Right cardiac atrium (tissue), 5 donors: ENCODE results near the gene KIF21B. TPM values are rescaled to one million over a fixed set of nuclear protein-coding genes. Genes with fewer than 3 reads are reported as not detected.
A peak's percentile ranks its signal among the peaks of the same experiment; 100 is the strongest.

Experiments used
- ATAC-seq, 2 donors: fragments of 200-7000 bp; cut with Tn5 transposase; one replicate each; pipeline versions ENCODE4 v1.8.0 to v1.9.1; 2020; ENCODE audit warnings: moderate library complexity in 2 of 2, mild to moderate bottlenecking in 1 of 2
- DNase-seq, 3 donors: peaks; one replicate each; pipeline ENCODE4 v3.0.0-alpha.2; 2020
- H3K27ac ChIP-seq: one replicate; pipeline ENCODE4 v1.5.1; 2013; ENCODE audit warnings: mild to moderate bottlenecking, low read length, control low read depth, moderate library complexity
- H3K27me3 ChIP-seq: one replicate; pipeline ENCODE4 v1.6.1; 2013; ENCODE audit not compliant: control insufficient read depth, insufficient read depth
- H3K4me1 ChIP-seq: one replicate; pipeline ENCODE4 v1.6.1; 2013; ENCODE audit warnings: low read length; ENCODE audit not compliant: control insufficient read depth, insufficient read depth
- H3K4me3 ChIP-seq: one replicate; pipeline ENCODE4 v1.5.1; 2013; ENCODE audit warnings: low read length, control low read depth
- H3K9me3 ChIP-seq: one replicate; pipeline ENCODE4 v1.6.1; 2013; ENCODE audit warnings: low read length; ENCODE audit not compliant: control insufficient read depth
- WGBS: extraction: QIAGEN DNeasy Blood & Tissue Kit; methylation state at CpG from one replicate; pipeline ENCODE4 v1.1.7; 2013; 5-methylcytosine and 5-hydroxymethylcytosine counted together
- intact Hi-C, 4 donors: fragments of 100-400 bp; cut with DNase I; formaldehyde crosslinking; loops; one replicate each; pipeline versions ENCODE4 v1.11.0 to v1.14.0; 2022 to 2023
- polyA plus RNA-seq: library from polyadenylated mRNA; stranded (reverse); fragments of 200-250 nt; gene quantifications from one replicate; pipeline ENCODE4 v1.2.3, GENCODE V29; 2013
- total RNA-seq, 4 donors: library from RNA; stranded (reverse); fragmentation: NEBNext Ultra II Directional; extraction: Animal tissue kit (Norgen Biotek cat#: 25700); gene quantifications; one replicate each; pipeline ENCODE4 v1.2.1, GENCODE V29; 2021
- donor health status: healthy with polysubstance abuse.
- donor health status: DM: no; HTN: yes; CAD: no.
- donor health status: DM: no; HTN: no; CAD: no.
- donor health status: DM: no; HTN: yes; CAD: no; lungs with severe emphysema.
- donor health status: DM: yes; HTN: yes; CAD: no.

KIF21B gene
- total and polyA plus RNA-seq, 5 donors, result 0.36 to 0.83 (median 0.57) TPM

DNA sequence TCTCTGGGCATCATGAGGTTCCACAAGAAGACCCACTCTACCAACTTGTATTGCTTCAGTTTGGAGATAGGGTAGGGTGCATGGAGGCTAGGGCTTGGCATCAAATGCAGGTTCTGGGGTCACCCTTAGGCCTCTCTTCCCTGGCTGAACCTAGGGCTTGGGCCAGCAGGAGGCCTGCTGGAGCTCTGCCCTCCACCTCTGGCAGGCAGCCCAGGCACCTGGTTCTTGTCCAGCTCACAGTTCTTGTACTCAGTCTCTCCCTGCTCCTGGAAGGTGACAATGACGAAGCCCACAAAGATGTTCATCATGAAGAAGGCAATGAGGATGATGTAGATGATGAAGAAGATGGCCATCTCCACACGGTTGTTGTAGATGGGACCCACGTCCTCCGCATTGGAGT lies 37.5 kb upstream of the KIF21B start:
- no peak overlapping the region for H3K4me3 ChIP-seq
- no peaks in the 10 kb centered on the region for H3K27me3 ChIP-seq
- ATAC-seq (no peak), DNase-seq (no peak)
- peaks cover 3% of the 10 kb centered on the region for H3K4me1 ChIP-seq
- H3K9me3 ChIP-seq, result no peaks in the 10 kb centered on the region
- 81% methylated on average over 4 of the region's 4 CpGs for WGBS
- intact Hi-C loops, result no loop called here
- H3K27ac ChIP-seq, result no peak overlapping the region

DNA sequence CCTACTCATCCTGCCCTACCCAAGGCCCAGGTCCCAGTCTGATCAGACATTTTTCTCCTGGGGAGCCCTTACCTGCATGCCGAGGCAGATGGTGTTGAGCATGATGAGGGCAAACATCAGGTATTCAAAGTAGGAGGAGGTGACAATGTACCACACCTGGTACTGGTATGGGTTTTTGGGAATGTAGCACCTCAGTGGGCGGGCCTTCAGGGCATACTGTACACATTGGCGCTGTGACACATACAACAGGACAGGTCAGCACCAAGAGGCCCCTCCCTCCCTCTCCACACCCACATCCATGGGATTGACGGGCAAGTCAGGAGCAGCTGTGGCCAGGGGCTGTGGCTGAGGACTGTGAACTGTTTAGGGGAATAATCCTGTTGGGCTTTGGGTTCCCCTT lies 37.1 kb upstream of the KIF21B start:
- no peak overlapping the region for H3K27ac ChIP-seq
- ATAC-seq (no peak), DNase-seq (no peak)
- peaks cover 3% of the 10 kb centered on the region for H3K4me1 ChIP-seq
- 95% methylated on average over 4 of the region's 4 CpGs for WGBS
- H3K27me3 ChIP-seq, result no peaks in the 10 kb centered on the region
- no peak overlapping the region for H3K4me3 ChIP-seq
- H3K9me3 ChIP-seq, result no peaks in the 10 kb centered on the region
- intact Hi-C loops, result no loop called here

DNA sequence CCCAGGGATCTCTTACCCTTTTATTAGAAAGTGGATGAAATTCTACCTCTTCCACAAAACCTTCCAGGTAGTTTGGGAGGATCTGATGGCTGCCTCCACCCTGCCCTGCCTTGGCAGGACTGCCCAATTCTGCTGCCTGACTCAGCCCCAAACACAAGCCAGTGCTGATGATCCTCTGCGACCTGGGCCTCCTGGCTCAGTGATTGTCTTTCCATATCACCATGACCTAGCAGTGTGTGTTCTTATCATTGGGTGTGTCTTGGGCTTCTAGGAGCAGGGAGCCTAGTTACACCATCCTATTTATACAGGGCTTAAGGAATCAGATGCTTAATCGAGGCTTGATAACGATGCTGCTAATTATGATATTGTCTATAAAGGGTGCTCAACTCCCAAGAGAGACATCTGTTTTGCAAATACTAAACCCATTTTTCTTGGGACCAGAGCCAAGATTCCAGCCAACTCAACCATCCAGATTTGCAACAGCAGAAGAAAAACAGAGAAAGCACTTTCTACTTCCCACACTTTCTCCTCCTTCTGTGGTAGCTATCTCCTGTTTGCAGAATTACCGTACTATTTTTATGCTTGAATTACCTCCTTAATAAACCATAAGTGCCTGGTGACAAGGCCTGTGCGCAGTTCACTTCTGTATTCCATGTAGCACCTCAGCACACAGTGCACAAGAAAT lies 36.5 kb upstream of the KIF21B start:
- ATAC-seq, result no peak
- WGBS, result 58% methylated on average over 5 of the region's 5 CpGs

DNA sequence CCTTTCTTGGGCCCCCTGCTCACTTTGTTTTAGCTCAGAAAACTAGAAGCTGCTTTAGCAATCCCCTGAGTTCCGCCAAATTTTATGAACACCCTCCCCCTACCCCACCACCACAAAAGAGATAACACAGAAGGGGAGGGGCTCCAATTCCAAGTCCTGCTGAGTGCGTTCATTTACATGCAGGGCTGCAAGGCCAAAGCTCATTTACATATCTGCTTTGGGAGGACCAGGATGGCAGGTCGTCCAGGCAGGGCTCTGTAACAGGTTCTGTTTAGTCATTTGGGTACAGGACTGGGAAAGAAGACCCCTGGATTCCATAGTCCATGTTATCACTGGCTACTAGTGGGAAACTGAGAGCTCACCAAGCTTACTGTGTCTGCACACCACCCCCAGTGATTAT lies 35.9 kb upstream of the KIF21B start:
- Histone ChIP-seq H3K9me3 (no peaks in the 10 kb centered on the region), H3K4me3 (no peak overlapping the region), H3K27ac (no peak overlapping the region), H3K27me3 (no peaks in the 10 kb centered on the region), H3K4me1 (peaks cover 3% of the 10 kb centered on the region)
- 90% methylated on average over 3 of the region's 3 CpGs for WGBS
- intact Hi-C loops, result no loop called here
- DNase-seq, result no peak
- ATAC-seq, result no peak

More for the DNA sequence above, 36.5 kb upstream of the KIF21B start:
- no peak for DNase-seq
- H3K4me1 ChIP-seq, result peaks cover 3% of the 10 kb centered on the region
- intact Hi-C loops, result no loop called here
- no peaks in the 10 kb centered on the region for H3K9me3 ChIP-seq
- H3K27ac ChIP-seq, result no peak overlapping the region
- H3K27me3 ChIP-seq, result no peaks in the 10 kb centered on the region
- no peak overlapping the region for H3K4me3 ChIP-seq

DNA sequence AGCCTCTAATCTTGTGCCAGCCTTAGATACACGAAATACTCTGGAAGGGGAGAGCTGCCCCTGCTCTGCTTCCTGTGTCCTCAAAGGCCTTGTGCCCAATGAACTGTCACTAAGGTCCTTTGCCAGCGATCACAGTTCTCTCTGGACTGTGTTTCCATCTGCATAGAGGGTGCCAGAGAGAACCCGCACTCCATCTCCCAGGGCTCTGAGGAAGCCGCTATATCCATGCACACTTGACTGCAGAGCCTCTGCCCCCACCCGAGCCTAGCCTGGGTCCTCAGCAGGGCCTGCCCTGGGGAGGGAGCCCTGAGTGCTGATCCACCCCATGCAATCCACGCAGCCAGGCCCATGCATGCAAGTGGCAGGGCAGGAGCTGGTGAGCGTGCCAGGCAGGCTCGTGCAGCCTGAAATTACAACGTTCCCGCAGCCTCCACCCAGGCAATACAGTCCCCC lies 30.6 kb upstream of the KIF21B start:
- Histone ChIP-seq H3K9me3 (no peaks in the 10 kb centered on the region), H3K4me3 (no peak overlapping the region), H3K27ac (no peak overlapping the region), H3K4me1 (no peaks in the 10 kb centered on the region), H3K27me3 (no peaks in the 10 kb centered on the region)
- DNase-seq (no peak), ATAC-seq (peak; percentile 6 to 16)
- WGBS, result 54% methylated on average over 10 of the region's 10 CpGs
- intact Hi-C loops, result no loop called here

DNA sequence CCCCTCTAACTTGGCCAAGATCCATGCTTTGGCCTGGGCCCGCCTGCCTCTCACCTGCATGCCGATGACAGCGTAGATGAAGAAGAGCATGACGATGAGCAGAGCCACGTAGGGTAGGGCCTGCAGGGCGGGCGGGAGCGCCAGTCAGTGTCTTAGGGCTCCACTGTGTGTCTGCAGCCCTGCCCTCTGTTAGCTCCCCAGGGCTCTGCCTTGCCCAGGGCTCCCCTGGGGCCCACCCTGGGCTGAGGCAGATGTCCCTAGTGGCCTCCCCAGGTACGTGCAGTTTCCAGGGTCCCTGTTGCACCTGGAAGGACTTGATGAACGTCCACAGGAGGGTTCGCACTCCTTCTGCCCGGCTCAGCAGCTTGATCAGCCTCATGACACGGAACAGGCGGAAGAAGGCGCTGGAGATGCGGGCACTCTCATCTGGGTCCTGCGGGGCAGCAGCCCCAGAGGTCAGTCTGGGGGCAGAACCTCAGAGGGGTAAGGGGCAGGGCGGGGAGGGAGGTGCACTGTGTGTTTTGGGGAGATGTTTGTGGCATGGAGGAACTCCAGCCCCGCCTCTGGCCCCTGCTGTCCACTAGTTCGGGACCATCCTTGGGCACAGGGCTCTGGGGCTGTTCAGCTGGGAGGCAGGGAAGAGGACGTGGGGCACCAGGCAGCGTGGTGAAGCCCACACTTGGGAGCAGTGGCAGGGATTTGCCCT lies 29.8 kb upstream of the KIF21B start:
- no peaks in the 10 kb centered on the region for H3K27me3 ChIP-seq
- no peak for DNase-seq
- H3K27ac ChIP-seq, result no peak overlapping the region
- H3K4me3 ChIP-seq, result no peak overlapping the region
- intact Hi-C loops, result no loop called here
- no peaks in the 10 kb centered on the region for H3K4me1 ChIP-seq
- no peaks in the 10 kb centered on the region for H3K9me3 ChIP-seq
- 88% methylated on average over 22 of the region's 22 CpGs for WGBS
- no peak for ATAC-seq

DNA sequence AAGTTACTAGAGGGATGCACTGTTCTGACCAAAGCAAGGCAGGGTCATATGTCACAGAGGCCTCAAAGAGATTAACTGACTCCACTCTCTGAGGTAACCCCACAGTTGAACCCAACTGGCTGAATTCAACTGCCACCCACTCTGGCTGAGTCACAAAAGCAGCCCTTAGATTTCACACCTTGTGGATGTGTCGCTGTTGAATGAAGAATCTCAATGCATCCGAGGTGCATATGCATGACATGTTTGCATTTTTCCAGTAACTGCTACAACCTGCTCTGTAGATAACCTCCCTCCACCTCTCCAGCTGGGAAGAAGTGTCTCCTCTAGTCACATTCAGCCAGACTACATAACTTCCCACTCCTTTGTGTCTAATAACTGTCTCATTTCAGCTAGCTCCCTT lies 27.9 kb upstream of the KIF21B start:
- ATAC-seq (no peak), DNase-seq (no peak)
- Histone ChIP-seq H3K4me3 (no peak overlapping the region), H3K4me1 (no peaks in the 10 kb centered on the region), H3K9me3 (no peaks in the 10 kb centered on the region), H3K27ac (no peak overlapping the region), H3K27me3 (no peaks in the 10 kb centered on the region)
- 92% methylated on average over 2 of the region's 2 CpGs for WGBS
- intact Hi-C loops, result no loop called here

DNA sequence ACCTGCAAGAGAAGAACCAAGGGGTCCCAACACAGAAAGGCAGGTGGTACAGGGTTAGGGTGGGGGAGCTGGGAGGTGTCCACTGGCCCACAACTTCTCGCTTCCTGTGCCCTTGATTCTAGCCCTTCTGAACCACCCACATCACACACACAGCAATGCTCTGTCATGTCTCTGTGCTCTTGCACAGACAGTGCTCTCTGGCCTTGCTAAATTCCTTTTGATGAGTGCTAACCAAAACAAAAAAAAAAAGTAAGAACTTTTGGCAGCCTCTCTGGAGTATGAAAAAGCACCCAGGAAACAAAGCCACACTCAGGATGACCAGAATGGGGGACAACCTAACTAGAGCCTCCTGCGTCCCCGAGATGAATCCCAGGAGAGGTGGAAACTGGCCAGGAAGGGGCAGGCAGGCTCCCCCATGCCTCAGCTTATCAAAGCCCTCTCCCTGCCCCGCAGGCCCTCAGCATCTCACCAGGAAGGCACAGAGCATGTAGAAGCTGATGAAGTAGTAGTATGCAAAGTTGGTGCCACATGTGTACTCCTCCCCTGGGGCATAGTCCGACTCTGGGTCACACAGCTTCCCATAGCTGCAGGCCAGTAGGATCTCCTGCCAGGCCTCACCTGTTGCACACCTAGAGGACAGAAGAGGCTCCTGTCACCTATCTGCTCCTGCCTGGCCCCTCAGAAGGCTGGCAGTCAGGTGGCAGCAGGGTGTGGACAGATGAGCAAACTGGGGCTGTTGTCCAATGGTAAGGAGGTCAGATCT lies 27.2 kb upstream of the KIF21B start:
- DNase-seq, result no peak

DNA sequence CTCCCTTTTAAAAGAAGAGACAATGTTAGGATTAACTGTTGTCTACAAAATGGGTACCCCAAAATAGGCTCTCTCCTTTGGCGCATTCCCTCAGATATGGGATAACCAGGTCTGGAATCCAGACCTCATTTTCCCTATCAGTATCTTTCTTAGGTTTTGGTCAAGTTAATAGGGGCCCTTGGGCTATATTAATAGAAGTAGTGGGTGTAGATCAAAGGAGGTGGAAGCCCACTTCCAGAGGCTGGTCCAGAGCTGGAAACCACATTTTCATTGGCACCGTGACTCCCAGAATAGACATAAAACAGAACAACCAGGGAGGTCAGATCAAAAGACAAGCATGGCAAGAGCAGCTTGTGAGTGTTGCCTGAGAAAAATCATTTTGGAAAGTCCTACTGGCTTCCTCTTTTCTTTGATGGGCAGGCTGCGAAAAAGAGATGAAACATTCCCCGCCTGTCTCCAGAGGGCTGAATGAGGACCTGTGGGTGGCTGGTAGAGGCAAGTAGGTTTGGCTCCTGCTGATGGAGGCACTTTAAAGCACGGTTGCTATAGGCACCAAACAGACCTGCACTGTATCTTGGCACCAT lies 25.8 kb upstream of the KIF21B start:
- no peak for DNase-seq
- Histone ChIP-seq H3K4me3 (no peak overlapping the region), H3K27me3 (no peaks in the 10 kb centered on the region), H3K27ac (no peak overlapping the region), H3K9me3 (no peaks in the 10 kb centered on the region), H3K4me1 (no peaks in the 10 kb centered on the region)
- 86% methylated on average over 5 of the region's 5 CpGs for WGBS
- no peak for ATAC-seq
- intact Hi-C loops, result no loop called here

More for the DNA sequence above, 27.2 kb upstream of the KIF21B start:
- H3K4me1 ChIP-seq, result no peaks in the 10 kb centered on the region
- no peaks in the 10 kb centered on the region for H3K9me3 ChIP-seq
- no peak overlapping the region for H3K4me3 ChIP-seq
- 77% methylated on average over 5 of the region's 5 CpGs for WGBS
- H3K27me3 ChIP-seq, result no peaks in the 10 kb centered on the region
- intact Hi-C loops, result no loop called here
- no peak overlapping the region for H3K27ac ChIP-seq
- no peak for ATAC-seq

DNA sequence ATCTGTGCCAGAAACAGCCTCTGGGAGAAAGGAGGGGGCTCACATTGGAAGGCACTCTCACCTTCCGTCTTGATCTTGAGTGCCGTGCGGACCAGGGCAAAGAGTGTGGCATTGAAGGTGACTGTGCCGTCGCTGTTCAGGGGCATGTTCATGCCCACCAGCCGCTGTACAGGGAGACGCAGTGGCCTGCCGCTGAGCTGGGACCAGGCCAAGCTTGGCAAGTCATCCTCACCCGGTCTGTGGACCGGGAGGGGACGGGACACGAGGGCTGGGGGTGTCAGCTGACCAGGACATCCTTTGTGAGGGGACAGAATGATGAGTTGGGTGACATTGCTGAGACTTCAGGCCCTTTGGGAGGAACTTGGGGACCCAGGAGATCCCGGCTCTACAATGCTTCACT lies 25.0 kb upstream of the KIF21B start:
- H3K27ac ChIP-seq, result no peak overlapping the region
- DNase-seq, result no peak
- no peak for ATAC-seq
- no peaks in the 10 kb centered on the region for H3K27me3 ChIP-seq
- no peak overlapping the region for H3K4me3 ChIP-seq
- intact Hi-C loops, result no loop called here
- no peaks in the 10 kb centered on the region for H3K9me3 ChIP-seq
- 76% methylated on average over 13 of the region's 13 CpGs for WGBS
- no peaks in the 10 kb centered on the region for H3K4me1 ChIP-seq

DNA sequence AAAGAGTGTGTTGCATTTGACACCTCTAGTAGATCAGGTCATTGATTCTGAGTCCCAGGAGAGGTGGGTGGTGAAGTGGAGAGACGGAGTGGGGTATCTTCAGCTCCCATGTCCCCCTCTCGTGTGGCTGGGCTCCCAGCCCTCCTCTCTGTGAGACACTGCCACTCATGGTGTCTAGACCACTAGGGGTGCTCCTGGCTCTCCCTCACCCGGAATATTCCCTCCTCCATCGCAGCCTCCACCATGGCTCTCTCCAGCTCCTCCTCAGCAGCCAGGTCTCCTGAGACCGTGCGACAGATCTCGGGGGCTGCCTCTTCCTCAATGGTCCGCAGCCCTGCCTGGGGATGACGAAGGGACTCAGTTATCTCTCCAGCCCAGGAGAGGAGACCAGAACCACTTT lies 20.6 kb upstream of the KIF21B start:
- no peak overlapping the region for H3K4me3 ChIP-seq
- WGBS, result 82% methylated on average over 9 of the region's 9 CpGs
- intact Hi-C loops, result no loop called here
- H3K27ac ChIP-seq, result no peak overlapping the region
- no peaks in the 10 kb centered on the region for H3K27me3 ChIP-seq
- no peak for ATAC-seq
- no peaks in the 10 kb centered on the region for H3K4me1 ChIP-seq
- DNase-seq, result peak in 1 of 3 donors; percentile 14
- no peaks in the 10 kb centered on the region for H3K9me3 ChIP-seq
